IPS-11a (cell line): Measurements from ENCODE around the gene COMMD9.

ENCODE experiments used
- H3K4me3 ChIP-seq: one replicate; pipeline ENCODE4 v1.5.1; 2013; ENCODE audit warnings: low read depth, low read length, control low read depth

Gene COMMD9

DNA sequence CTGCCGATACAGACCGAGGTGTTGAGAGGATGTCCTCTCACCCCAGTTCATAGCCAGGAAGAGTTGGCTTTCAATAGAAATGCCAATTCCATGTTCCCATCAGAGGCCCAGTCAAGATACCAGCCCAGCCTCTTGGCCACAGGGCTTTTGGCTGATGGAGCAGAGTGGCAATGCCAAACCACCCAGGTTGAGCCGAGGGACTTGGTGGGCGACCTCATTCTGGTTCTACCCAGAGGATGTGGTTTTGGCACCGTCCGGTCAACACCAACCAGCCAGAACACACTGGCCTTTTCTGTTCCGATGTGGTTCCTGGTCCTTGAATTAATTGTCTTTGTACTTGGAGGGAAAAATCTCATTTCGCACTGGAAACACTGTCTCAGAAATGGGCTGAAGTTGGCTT is 60.5 kb downstream of the COMMD9 start:
- H3K4me3 ChIP-seq: no peak overlapping the region

DNA sequence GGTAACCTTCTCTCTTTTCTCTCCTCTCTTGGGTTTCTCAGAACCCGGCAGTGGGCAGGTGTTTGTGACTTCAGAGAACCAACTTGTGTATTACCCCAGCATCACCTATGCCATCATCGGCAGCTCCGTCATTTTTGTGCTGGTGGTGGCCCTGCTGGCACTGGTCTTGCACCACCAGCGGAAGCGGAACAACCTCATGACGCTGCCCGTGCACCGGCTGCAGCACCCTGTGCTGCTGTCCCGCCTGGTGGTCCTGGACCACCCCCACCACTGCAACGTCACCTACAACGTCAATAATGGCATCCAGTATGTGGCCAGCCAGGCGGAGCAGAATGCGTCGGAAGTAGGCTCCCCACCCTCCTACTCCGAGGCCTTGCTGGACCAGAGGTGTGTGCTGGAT is 62.2 kb downstream of the COMMD9 start:
- no peak overlapping the region for H3K4me3 ChIP-seq

GRCh38 chr11:36224209-36224882 is 64.9 kb downstream of the COMMD9 start:
- no peak overlapping the region for H3K4me3 ChIP-seq

DNA sequence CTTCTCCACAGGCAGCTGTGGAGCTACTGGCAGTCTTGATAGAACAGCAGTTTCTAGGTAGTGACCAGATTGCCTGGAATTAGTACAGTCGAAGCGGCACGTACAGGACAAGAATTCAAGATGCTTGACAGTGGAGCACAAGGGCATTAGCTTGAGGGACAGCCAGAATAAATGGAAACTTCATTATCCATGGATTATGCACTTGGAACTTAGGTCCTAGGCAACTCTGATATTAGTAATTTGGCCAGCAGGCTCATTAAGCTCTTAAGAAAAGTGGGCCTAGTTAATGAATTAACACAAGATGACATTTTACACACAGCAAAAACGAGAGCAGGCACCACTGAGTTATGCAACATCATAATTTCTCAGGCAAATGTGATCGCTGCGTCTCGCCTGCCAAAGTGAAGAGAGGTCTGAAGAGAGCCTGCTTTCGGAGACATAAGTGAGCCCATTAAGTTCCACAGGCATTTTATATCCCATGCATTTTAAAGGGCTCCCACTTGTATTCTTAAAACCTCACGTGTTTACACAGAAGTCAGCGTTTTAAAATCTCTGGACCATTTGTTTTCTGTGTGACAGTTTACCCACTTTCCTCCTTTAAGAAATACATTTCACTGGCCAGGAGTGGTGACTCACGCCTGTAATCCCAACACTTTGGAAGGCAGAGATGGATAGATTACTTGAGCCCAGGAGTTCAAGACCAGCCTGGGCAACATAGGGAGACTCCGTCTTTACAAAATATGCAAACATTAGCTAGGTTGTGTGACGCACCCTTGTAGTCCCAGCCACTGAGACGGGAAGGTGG is 66.2 kb downstream of the COMMD9 start:
- H3K4me3 ChIP-seq: no peak overlapping the region
